Measurements from ENCODE around the gene GSTT4.

Gene GSTT4

GRCh38 chr22:24005201-24005600 lies at the start of gene GSTT4:
GSTT4 (minus strand) TSS chr22:24005453; CDS start chr22:24005356, 97 bp downstream.
- no peak for TF ChIP-seq CTCF (IDR thresholded peaks at IDR 0.05; ENCODE audit: borderline replicate concordance, control extremely low read depth, extremely low read depth, insufficient read depth, missing control alignments)
- in situ Hi-C loops (cut with MboI; ENCODE audit: low sequenced_read_pairs, unreplicated experiment): no loop called here
- DNase-seq (ENCODE audit: low spot score): peak; percentile 36

GRCh38 chr22:24054356-24054755 lies 49.1 kb upstream of the GSTT4 start:
- in situ Hi-C loops (cut with MboI; ENCODE audit: low sequenced_read_pairs, unreplicated experiment): no loop called here
- no peak for TF ChIP-seq CTCF (IDR thresholded peaks at IDR 0.05; ENCODE audit: borderline replicate concordance, control extremely low read depth, extremely low read depth, insufficient read depth, missing control alignments)
- no peak for DNase-seq (ENCODE audit: low spot score)

- no peak for TF ChIP-seq CTCF (IDR thresholded peaks at IDR 0.05; ENCODE audit: borderline replicate concordance, control extremely low read depth, extremely low read depth, insufficient read depth, missing control alignments)
- peak; percentile 64 for DNase-seq (ENCODE audit: low spot score)
- in situ Hi-C loops (cut with MboI; ENCODE audit: low sequenced_read_pairs, unreplicated experiment): no loop called here
These were observed 48.4 kb upstream of the GSTT4 start for GRCh38 chr22:24053481-24054226.

- in situ Hi-C loops (cut with MboI; ENCODE audit: low sequenced_read_pairs, unreplicated experiment): no loop called here
- TF ChIP-seq CTCF (IDR thresholded peaks at IDR 0.05; ENCODE audit: borderline replicate concordance, control extremely low read depth, extremely low read depth, insufficient read depth, missing control alignments): no peak
These were observed 46.3 kb upstream of the GSTT4 start for GRCh38 chr22:24051568-24051967.

GRCh38 chr22:24051028-24051427 lies 45.8 kb upstream of the GSTT4 start:
- no peak for TF ChIP-seq CTCF (IDR thresholded peaks at IDR 0.05; ENCODE audit: borderline replicate concordance, control extremely low read depth, extremely low read depth, insufficient read depth, missing control alignments)
- in situ Hi-C loops (cut with MboI; ENCODE audit: low sequenced_read_pairs, unreplicated experiment): no loop called here
- no peak for DNase-seq (ENCODE audit: low spot score)

More at GRCh38 chr22:24051568-24051967, 46.3 kb upstream of the GSTT4 start:
- DNase-seq (ENCODE audit: low spot score): no peak

- no peak for TF ChIP-seq CTCF (IDR thresholded peaks at IDR 0.05; ENCODE audit: borderline replicate concordance, control extremely low read depth, extremely low read depth, insufficient read depth, missing control alignments)
- in situ Hi-C loops (cut with MboI; ENCODE audit: low sequenced_read_pairs, unreplicated experiment): no loop called here
- DNase-seq (ENCODE audit: low spot score): no peak
These were observed 44.7 kb upstream of the GSTT4 start for GRCh38 chr22:24049978-24050377.

Measured in GM13976 (cell line).